Gastrocnemius medialis (tissue), 4 donors: Measurements from ENCODE around the gene FAM107A.

ENCODE experiments used
- CTCF ChIP-seq, 5 experiments: fragments of 450-650 bp in 3 of 5; fragments of 200-600 bp in 2 of 5; sonication (generic) in 2 of 5; IDR thresholded peaks in 4 of 5; conservative IDR thresholded peaks in 1 of 5; 1 replicate in 4 of 5; 2 replicates in 1 of 5; pipeline ENCODE4 v1.5.1; 2016 to 2019; ENCODE audit warnings: antibody characterized with exemption in 5 of 5, mild to moderate bottlenecking in 3 of 5, moderate library complexity in 3 of 5
- POLR2A ChIP-seq, 2 donors: fragments of 450-650 bp; IDR thresholded peaks; one replicate each; pipeline ENCODE4 v1.6.1; 2017; ENCODE audit warnings: antibody characterized with exemption in 2 of 2, mild to moderate bottlenecking in 2 of 2, moderate library complexity in 2 of 2

- no peak for TF ChIP-seq CTCF (IDR thresholded peaks at IDR 0.05 in 4 of 5, conservative IDR thresholded peaks at IDR 0.05 in 1 of 5)
- TF ChIP-seq POLR2A (IDR thresholded peaks at IDR 0.05), result no peak
Observed at GRCh38 chr3:58529516-58530353, 47.5 kb downstream of the FAM107A start.
